NOMO-1 treated with DMSO at 0.1 percent for 48 hours (cell line): ENCODE measurements around the gene VCAN.

Source experiments
- DNase-seq: peaks from one replicate; lab custom pipeline; 2025; ENCODE audit not compliant: unreplicated experiment; lab: John Stamatoyannopoulos, UW

Gene VCAN

GRCh38 chr5:83494087-83494620 is 22.6 kb downstream of the VCAN start:
- no peak for DNase-seq

GRCh38 chr5:83494666-83495065 is 23.1 kb downstream of the VCAN start:
- DNase-seq, result no peak

GRCh38 chr5:83496626-83497025 is 25.1 kb downstream of the VCAN start:
- DNase-seq, result no peak

- no peak for DNase-seq
Observed at GRCh38 chr5:83498585-83498984, 27.0 kb downstream of the VCAN start.

- no peak for DNase-seq
Observed at GRCh38 chr5:83503662-83504061, 32.1 kb downstream of the VCAN start.

GRCh38 chr5:83507431-83507830 is 35.9 kb downstream of the VCAN start:
- DNase-seq, result no peak

- DNase-seq, result no peak
Observed at GRCh38 chr5:83509540-83509939, 38.0 kb downstream of the VCAN start.

- DNase-seq, result no peak
Observed at GRCh38 chr5:83510260-83510659, 38.7 kb downstream of the VCAN start.

- DNase-seq, result no peak
Observed at GRCh38 chr5:83512061-83512745, 40.7 kb downstream of the VCAN start.

GRCh38 chr5:83513081-83513480 is 41.5 kb downstream of the VCAN start:
- DNase-seq, result no peak

- DNase-seq, result no peak
Observed at GRCh38 chr5:83513491-83513890, 41.9 kb downstream of the VCAN start.

- DNase-seq, result no peak
Observed at GRCh38 chr5:83516377-83516776, 44.8 kb downstream of the VCAN start.

GRCh38 chr5:83517072-83517687 is 45.6 kb downstream of the VCAN start:
- no peak for DNase-seq

GRCh38 chr5:83517688-83518085 is 46.1 kb downstream of the VCAN start:
- DNase-seq, result no peak

- no peak for DNase-seq
Observed at GRCh38 chr5:83518319-83519061, 46.9 kb downstream of the VCAN start.

GRCh38 chr5:83522446-83522845 is 50.9 kb downstream of the VCAN start:
- no peak for DNase-seq

GRCh38 chr5:83523929-83524328 is 52.4 kb downstream of the VCAN start:
- DNase-seq, result no peak

GRCh38 chr5:83524345-83524744 is 52.8 kb downstream of the VCAN start:
- DNase-seq, result no peak

- DNase-seq, result no peak
Observed at GRCh38 chr5:83524991-83525390, 53.4 kb downstream of the VCAN start.

- no peak for DNase-seq
Observed at GRCh38 chr5:83526289-83526688, 54.7 kb downstream of the VCAN start.

- no peak for DNase-seq
Observed at GRCh38 chr5:83527221-83527620, 55.7 kb downstream of the VCAN start.
